HCT116 (cell line): ENCODE data around the gene CMPK1. TPM values are rescaled to one million over a fixed set of nuclear protein-coding genes. Genes with fewer than 3 reads are reported as not detected.

Source experiments
- ATAC-seq: fragments of 200-7000 bp; cut with Tn5 transposase; 2 replicates; pipeline ENCODE4 v1.9.1; 2020; ENCODE audit warnings: mild to moderate bottlenecking, moderate library complexity
- BruUV-seq: library from RNA; stranded (reverse); fragments of 400-500 nt; replicated peaks from 2 replicates; lab custom pipeline; 2021; lab: Mats Ljungman, UMichigan
- CTCF ChIA-PET: fragments of 300-600 bp; sonication (Branson Sonifier 250); formaldehyde crosslinking; loops from one replicate; lab custom pipeline; 2021; ENCODE audit warnings: antibody characterized with exemption; lab: Charles Lee
- POLR2A ChIA-PET: fragments of 300-600, 350-600 bp; sonication (Branson Sonifier 250); formaldehyde crosslinking; loops from one replicate; lab custom pipeline; 2021; ENCODE audit warnings: antibody characterized with exemption; lab: Charles Lee
- RAD21 ChIA-PET, 2 experiments: fragments of 300-600 bp; sonication (Branson Sonifier 250); formaldehyde crosslinking; loops; one replicate each; lab custom pipeline; 2023; ENCODE audit warnings: low total read pairs in 2 of 2; ENCODE audit not compliant: uncharacterized antibody in 2 of 2, unreplicated experiment in 2 of 2, low non-redundant PET in 1 of 2; lab: Charles Lee
- DNase-seq: peaks from one replicate; pipeline ENCODE4 v3.0.0-alpha.2; 2010; ENCODE audit warnings: low read depth, low spot score
- H2AFZ ChIP-seq: fragments of 200-600 bp; shearing (Covaris generic), sonication (generic); 2 replicates; pipeline ENCODE4 v1.6.1; 2017; ENCODE audit warnings: low read depth, mixed run types, mixed read lengths, antibody characterized with exemption, low read length; ENCODE audit not compliant: poor library complexity, severe bottlenecking
- H3K27ac ChIP-seq: 2 replicates; pipeline ENCODE4 v1.5.1; 2012; ENCODE audit warnings: low read depth, low read length
- H3K27me3 ChIP-seq: fragments of 200-600 bp; sonication (generic); 2 replicates; pipeline ENCODE4 v1.6.1; 2016; ENCODE audit warnings: mixed run types, low read length, mixed read lengths; ENCODE audit not compliant: insufficient read depth
- H3K36me3 ChIP-seq, 2 experiments: fragments of 200-500 bp in 1 of 2; fragments of 200-600 bp in 1 of 2; sonication (Bioruptor generic) in 1 of 2; sonication (generic) in 1 of 2; 2 replicates each; pipeline versions ENCODE4 v1.5.1 to v1.6.1; 2014 to 2016; ENCODE audit warnings: low read length in 2 of 2, inconsistent platforms in 1 of 2, mixed read lengths in 1 of 2, mixed run types in 1 of 2; ENCODE audit not compliant: insufficient read depth in 2 of 2, control insufficient read depth in 1 of 2
- H3K4me1 ChIP-seq, 2 experiments: fragments of 200-600 bp in 1 of 2; sonication (generic) in 1 of 2; 2 replicates each; pipeline versions ENCODE4 v1.5.1 to v1.6.1; 2012 to 2017; ENCODE audit warnings: low read length in 2 of 2, inconsistent platforms in 1 of 2, mild to moderate bottlenecking in 1 of 2, mixed read lengths in 1 of 2, mixed run types in 1 of 2, moderate library complexity in 1 of 2; ENCODE audit not compliant: insufficient read depth in 2 of 2, control insufficient read depth in 1 of 2
- H3K4me2 ChIP-seq: fragments of 200-600 bp; sonication (generic); 2 replicates; pipeline ENCODE4 v1.6.1; 2017; ENCODE audit warnings: mixed run types, low read length, mixed read lengths
- H3K4me3 ChIP-seq, 2 experiments: fragments of 200-600 bp in 1 of 2; sonication (generic) in 1 of 2; replicated peaks in 1 of 2; 2 replicates each; pipeline ENCODE4 v1.5.1; 2011 to 2016; ENCODE audit warnings: low read length in 2 of 2, control low read depth in 1 of 2, low read depth in 1 of 2, mild to moderate bottlenecking in 1 of 2, mixed read lengths in 1 of 2, mixed run types in 1 of 2
- H3K79me2 ChIP-seq: fragments of 200-600 bp; sonication (generic); 2 replicates; pipeline ENCODE4 v1.6.1; 2017; ENCODE audit warnings: mild to moderate bottlenecking, mixed run types, low read length, moderate library complexity, mixed read lengths; ENCODE audit not compliant: insufficient read depth
- H3K9ac ChIP-seq: fragments of 200-600 bp; sonication (generic); 2 replicates; pipeline ENCODE4 v1.6.1; 2016; ENCODE audit warnings: low read length, mixed read lengths
- H3K9me2 ChIP-seq: fragments of 200-600 bp; sonication (generic), shearing (Covaris generic); 2 replicates; pipeline ENCODE4 v1.6.1; 2017; ENCODE audit warnings: mixed run types, mild to moderate bottlenecking, moderate library complexity; ENCODE audit not compliant: insufficient read depth
- H3K9me3 ChIP-seq, 2 experiments: fragments of 200-500 bp in 1 of 2; fragments of 200-600 bp in 1 of 2; sonication (Bioruptor generic) in 1 of 2; sonication (generic) in 1 of 2; 2 replicates each; pipeline ENCODE4 v1.6.1; 2014 to 2017; ENCODE audit warnings: low read length in 2 of 2, mixed read lengths in 2 of 2, inconsistent platforms in 1 of 2, low read depth in 1 of 2, mild to moderate bottlenecking in 1 of 2, mixed run types in 1 of 2, moderate library complexity in 1 of 2; ENCODE audit not compliant: control insufficient read depth in 1 of 2, insufficient read depth in 1 of 2
- H4K20me1 ChIP-seq: fragments of 200-600 bp; sonication (generic), shearing (Covaris generic); 2 replicates; pipeline ENCODE4 v1.6.1; 2017; ENCODE audit warnings: mixed run types, mild to moderate bottlenecking, moderate library complexity; ENCODE audit not compliant: insufficient read depth
- EZH2 ChIP-seq: fragments of 200-600 bp; sonication (generic); IDR thresholded peaks from 2 replicates; pipeline ENCODE4 v1.6.1; 2017; ENCODE audit warnings: antibody characterized with exemption, mixed run types
- EZH2phosphoT487 ChIP-seq: fragments of 200-600 bp; IDR thresholded peaks from 2 replicates; pipeline ENCODE4 v1.6.1; 2018; ENCODE audit warnings: antibody characterized with exemption, borderline replicate concordance
- POLR2AphosphoS5 ChIP-seq: IDR thresholded peaks from 2 replicates; pipeline ENCODE4 v1.6.1; 2011; ENCODE audit warnings: mild to moderate bottlenecking, low read depth, low read length, moderate library complexity
- ZBTB33 ChIP-seq: IDR thresholded peaks from 2 replicates; pipeline ENCODE4 v1.6.1; 2011; ENCODE audit warnings: mild to moderate bottlenecking, low read length, moderate library complexity; ENCODE audit not compliant: insufficient replicate concordance; ENCODE audit errors: extremely low read depth
- intact Hi-C: fragments of 100-400 bp; cut with micrococcal nuclease; formaldehyde crosslinking; loops from 2 replicates; pipeline ENCODE4 v1.10.0; 2022
- total RNA-seq: library from RNA; stranded (reverse); gene quantifications from one replicate; pipeline ENCODE4 v1.2.1, GENCODE V29; 2021; ENCODE audit not compliant: unreplicated experiment
- TF ChIP-seq, protein P1 (sequence below): IDR thresholded peaks from 2 replicates; pipeline ENCODE4 v1.6.1; 2012; ENCODE audit warnings: low read depth
- TF ChIP-seq, protein P2 (sequence below): IDR thresholded peaks from 2 replicates; pipeline ENCODE4 v1.6.1; 2012

The CMPK1 gene
- total RNA-seq, 1 experiment from 2014 or later = 78.4 TPM

- Histone ChIP-seq H3K4me3 (no peak overlapping the region), H3K36me3 (no peaks in the 10 kb centered on the region), H3K9ac (no peak overlapping the region), H2AFZ (no peak overlapping the region), H3K9me3 (no peaks in the 10 kb centered on the region), H3K27me3 (no peaks in the 10 kb centered on the region), H3K9me2 (0 out of 2 replicates have a peak, but pooled peaks cover 5% of the 10 kb centered on the region), H3K27ac (no peak overlapping the region), H3K4me2 (no peak overlapping the region), H3K79me2 (peaks cover 8% of the 10 kb centered on the region), H4K20me1 (no peaks in the 10 kb centered on the region), H3K4me1 (peaks cover 7 to 14% of the 10 kb centered on the region in 2 experiments; a peak in 2 of 4 replicates)
- TF ChIP-seq ZBTB33 (no peak), POLR2AphosphoS5 (no peak), EZH2 (no peak), EZH2phosphoT487 (no peak)
- TF ChIP-seq, protein P1, sequence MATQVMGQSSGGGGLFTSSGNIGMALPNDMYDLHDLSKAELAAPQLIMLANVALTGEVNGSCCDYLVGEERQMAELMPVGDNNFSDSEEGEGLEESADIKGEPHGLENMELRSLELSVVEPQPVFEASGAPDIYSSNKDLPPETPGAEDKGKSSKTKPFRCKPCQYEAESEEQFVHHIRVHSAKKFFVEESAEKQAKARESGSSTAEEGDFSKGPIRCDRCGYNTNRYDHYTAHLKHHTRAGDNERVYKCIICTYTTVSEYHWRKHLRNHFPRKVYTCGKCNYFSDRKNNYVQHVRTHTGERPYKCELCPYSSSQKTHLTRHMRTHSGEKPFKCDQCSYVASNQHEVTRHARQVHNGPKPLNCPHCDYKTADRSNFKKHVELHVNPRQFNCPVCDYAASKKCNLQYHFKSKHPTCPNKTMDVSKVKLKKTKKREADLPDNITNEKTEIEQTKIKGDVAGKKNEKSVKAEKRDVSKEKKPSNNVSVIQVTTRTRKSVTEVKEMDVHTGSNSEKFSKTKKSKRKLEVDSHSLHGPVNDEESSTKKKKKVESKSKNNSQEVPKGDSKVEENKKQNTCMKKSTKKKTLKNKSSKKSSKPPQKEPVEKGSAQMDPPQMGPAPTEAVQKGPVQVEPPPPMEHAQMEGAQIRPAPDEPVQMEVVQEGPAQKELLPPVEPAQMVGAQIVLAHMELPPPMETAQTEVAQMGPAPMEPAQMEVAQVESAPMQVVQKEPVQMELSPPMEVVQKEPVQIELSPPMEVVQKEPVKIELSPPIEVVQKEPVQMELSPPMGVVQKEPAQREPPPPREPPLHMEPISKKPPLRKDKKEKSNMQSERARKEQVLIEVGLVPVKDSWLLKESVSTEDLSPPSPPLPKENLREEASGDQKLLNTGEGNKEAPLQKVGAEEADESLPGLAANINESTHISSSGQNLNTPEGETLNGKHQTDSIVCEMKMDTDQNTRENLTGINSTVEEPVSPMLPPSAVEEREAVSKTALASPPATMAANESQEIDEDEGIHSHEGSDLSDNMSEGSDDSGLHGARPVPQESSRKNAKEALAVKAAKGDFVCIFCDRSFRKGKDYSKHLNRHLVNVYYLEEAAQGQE = no peak
- TF ChIP-seq, protein P2, sequence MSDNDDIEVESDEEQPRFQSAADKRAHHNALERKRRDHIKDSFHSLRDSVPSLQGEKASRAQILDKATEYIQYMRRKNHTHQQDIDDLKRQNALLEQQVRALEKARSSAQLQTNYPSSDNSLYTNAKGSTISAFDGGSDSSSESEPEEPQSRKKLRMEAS = no peak
- no TSS peak for BruUV-seq
- no peak for ATAC-seq
- ChIA-PET CTCF (no interaction called here), POLR2A (no interaction called here), RAD21 (no interaction called here)
- DNase-seq = no peak
- intact Hi-C loops = no loop called here
Measured at GRCh38 chr1:47330212-47330611, 3.4 kb upstream of the CMPK1 start.
